Activated naive CD4-positive, alpha-beta T cell treated with anti-CD3 and anti-CD28 coated beads for 36 hours (primary cell): ENCODE measurements around the gene LIPE. TPM values are rescaled to one million over a fixed set of nuclear protein-coding genes. Genes with fewer than 3 reads are reported as not detected.

Source experiments
- CTCF ChIA-PET: fragments of 350-600 bp; sonication (Branson Sonifier 250); formaldehyde crosslinking; loops from one replicate; lab custom pipeline; 2021; ENCODE audit warnings: antibody characterized with exemption; lab: Charles Lee
- DNase-seq: peaks from one replicate; pipeline ENCODE4 v3.0.0-alpha.2; 2020
- H3K27ac Mint-ChIP-seq: one replicate; pipeline ENCODE4 v1.8.0; 2021; ENCODE audit warnings: mild to moderate bottlenecking, mixed read lengths
- H3K27me3 Mint-ChIP-seq: one replicate; pipeline ENCODE4 v1.8.0; 2021; ENCODE audit warnings: low read depth, mixed read lengths
- H3K36me3 Mint-ChIP-seq: one replicate; pipeline ENCODE4 v1.8.0; 2021; ENCODE audit warnings: low read depth, mixed read lengths
- H3K4me1 Mint-ChIP-seq: one replicate; pipeline ENCODE4 v1.8.0; 2021; ENCODE audit warnings: low read depth, mixed read lengths
- H3K4me3 Mint-ChIP-seq: one replicate; pipeline ENCODE4 v1.8.0; 2021; ENCODE audit warnings: mild to moderate bottlenecking, moderate library complexity, mixed read lengths
- H3K9me3 Mint-ChIP-seq: one replicate; pipeline ENCODE4 v1.8.0; 2021; ENCODE audit warnings: mixed read lengths
- intact Hi-C: fragments of 100-400 bp; cut with micrococcal nuclease; formaldehyde crosslinking; loops from one replicate; pipeline ENCODE4 v1.15.1; 2023
- total RNA-seq, 2 experiments: library from RNA; stranded (reverse); gene quantifications; one replicate each; pipeline ENCODE4 v1.2.3, GENCODE V29; 2021

LIPE gene
- total RNA-seq, 2 experiments from 2014 or later: 30.2 to 32.5 TPM

- no peaks in the 10 kb centered on the region for H3K9me3 Mint-ChIP-seq
- DNase-seq: no peak
- H3K27ac Mint-ChIP-seq: peak overlapping the region; percentile 86
- peaks cover 7% of the 10 kb centered on the region for H3K36me3 Mint-ChIP-seq
- peak overlapping the region; percentile 93 for H3K4me3 Mint-ChIP-seq
- H3K27me3 Mint-ChIP-seq: no peaks in the 10 kb centered on the region
- CTCF ChIA-PET: interaction anchor here (1.3 to 3.2 kb wide), 3 partner anchors 11 to 19 kb away, joined by 4 to 15 read pairs (median 12); no protein-coding TSS in a partner anchor
- peaks cover 34% of the 10 kb centered on the region for H3K4me1 Mint-ChIP-seq
- intact Hi-C loops: loop anchor here (2.0 to 5.0 kb wide), 5 partner anchors 95 to 315 kb away; partner anchors contain the start of genes GSK3A and MEGF8
These were observed 4.9 kb downstream of the LIPE start for GRCh38 chr19:42422092-42422900.

GRCh38 chr19:42421591-42422031, 5.6 kb downstream of the LIPE start:
- intact Hi-C loops: loop anchor here (1.0 to 5.0 kb wide), 6 partner anchors 36 to 314 kb away; partner anchors contain the start of genes GSK3A and MEGF8
- Mint-ChIP-seq H3K4me3 (peak overlapping the region; percentile 3), H3K27ac (no peak overlapping the region), H3K4me1 (peaks cover 34% of the 10 kb centered on the region), H3K36me3 (peaks cover 7% of the 10 kb centered on the region), H3K27me3 (no peaks in the 10 kb centered on the region), H3K9me3 (no peaks in the 10 kb centered on the region)
- DNase-seq: no peak
- CTCF ChIA-PET: interaction anchor here (0.7 to 3.2 kb wide), 7 partner anchors 10 to 142 kb away, joined by 3 to 24 read pairs (median 9); partner anchors contain the start of gene CXCL17

- DNase-seq: no peak
- H3K27ac Mint-ChIP-seq: no peak overlapping the region
- intact Hi-C loops: loop anchor here (1.0 to 5.0 kb wide), 3 partner anchors 36 to 314 kb away; partner anchors contain the start of gene MEGF8
- peaks cover 7% of the 10 kb centered on the region for H3K36me3 Mint-ChIP-seq
- H3K4me1 Mint-ChIP-seq: peaks cover 34% of the 10 kb centered on the region
- CTCF ChIA-PET: interaction anchor here (0.7 to 2.9 kb wide), 8 partner anchors 10 to 142 kb away, joined by 3 to 24 read pairs (median 8); partner anchors contain the start of gene CXCL17
- H3K27me3 Mint-ChIP-seq: no peaks in the 10 kb centered on the region
- no peaks in the 10 kb centered on the region for H3K9me3 Mint-ChIP-seq
- no peak overlapping the region for H3K4me3 Mint-ChIP-seq
These were observed 6.1 kb downstream of the LIPE start for GRCh38 chr19:42421101-42421500.

- intact Hi-C loops: loop anchor here (1.0 to 5.0 kb wide), 4 partner anchors 13 to 313 kb away; partner anchors contain the start of gene MEGF8
- CTCF ChIA-PET: interaction anchor here (0.8 to 2.9 kb wide), 13 partner anchors 9 to 596 kb away, joined by 3 to 24 read pairs (median 3); partner anchors contain the start of gene CXCL17
- Mint-ChIP-seq H3K27ac (peak overlapping the region; percentile 1), H3K4me1 (peaks cover 34% of the 10 kb centered on the region), H3K36me3 (peaks cover 7% of the 10 kb centered on the region), H3K4me3 (no peak overlapping the region), H3K9me3 (no peaks in the 10 kb centered on the region), H3K27me3 (no peaks in the 10 kb centered on the region)
- peak; percentile 87 for DNase-seq
These were observed 7.1 kb downstream of the LIPE start for GRCh38 chr19:42420055-42420544.

- no peak overlapping the region for H3K27ac Mint-ChIP-seq
- CTCF ChIA-PET: interaction anchor here (0.8 to 2.9 kb wide), 5 partner anchors 15 to 595 kb away, joined by 4 to 24 read pairs (median 9); partner anchors contain the start of gene CXCL17
- no peaks in the 10 kb centered on the region for H3K27me3 Mint-ChIP-seq
- H3K9me3 Mint-ChIP-seq: no peaks in the 10 kb centered on the region
- H3K36me3 Mint-ChIP-seq: peaks cover 7% of the 10 kb centered on the region
- intact Hi-C loops: no loop called here
- no peak overlapping the region for H3K4me3 Mint-ChIP-seq
- no peak for DNase-seq
- H3K4me1 Mint-ChIP-seq: peaks cover 34% of the 10 kb centered on the region
These were observed 7.9 kb downstream of the LIPE start for GRCh38 chr19:42419309-42419708.

- Mint-ChIP-seq H3K27me3 (no peaks in the 10 kb centered on the region), H3K36me3 (peaks cover 11% of the 10 kb centered on the region), H3K27ac (no peak overlapping the region), H3K4me1 (peaks cover 2% of the 10 kb centered on the region), H3K9me3 (no peaks in the 10 kb centered on the region), H3K4me3 (no peak overlapping the region)
- CTCF ChIA-PET: interaction anchor here (1.8 kb wide), 1 partner anchor 12 kb away, joined by 6 read pairs; no protein-coding TSS in a partner anchor
- DNase-seq: no peak
- intact Hi-C loops: no loop called here
These were observed 14.5 kb downstream of the LIPE start for GRCh38 chr19:42412661-42413076.

GRCh38 chr19:42412227-42412626, 15.0 kb downstream of the LIPE start:
- Mint-ChIP-seq H3K27me3 (no peaks in the 10 kb centered on the region), H3K4me3 (no peak overlapping the region), H3K27ac (no peak overlapping the region), H3K4me1 (peaks cover 2% of the 10 kb centered on the region), H3K9me3 (no peaks in the 10 kb centered on the region), H3K36me3 (peaks cover 11% of the 10 kb centered on the region)
- intact Hi-C loops: no loop called here
- no peak for DNase-seq
- CTCF ChIA-PET: interaction anchor here (1.8 to 2.0 kb wide), 2 partner anchors 8 to 12 kb away, joined by 6 to 9 read pairs; no protein-coding TSS in a partner anchor

- H3K4me1 Mint-ChIP-seq: peaks cover 2% of the 10 kb centered on the region
- intact Hi-C loops: no loop called here
- H3K4me3 Mint-ChIP-seq: no peak overlapping the region
- no peaks in the 10 kb centered on the region for H3K9me3 Mint-ChIP-seq
- CTCF ChIA-PET: interaction anchor here (2.0 to 2.4 kb wide), 2 partner anchors 9 to 11 kb away, joined by 6 to 9 read pairs; no protein-coding TSS in a partner anchor
- no peak overlapping the region for H3K27ac Mint-ChIP-seq
- no peaks in the 10 kb centered on the region for H3K27me3 Mint-ChIP-seq
- DNase-seq: no peak
- peaks cover 15% of the 10 kb centered on the region for H3K36me3 Mint-ChIP-seq
These were observed 15.5 kb downstream of the LIPE start for GRCh38 chr19:42411581-42412178.

GRCh38 chr19:42410371-42410770, 16.8 kb downstream of the LIPE start:
- no peak for DNase-seq
- peaks cover 2% of the 10 kb centered on the region for H3K4me1 Mint-ChIP-seq
- intact Hi-C loops: no loop called here
- H3K9me3 Mint-ChIP-seq: no peaks in the 10 kb centered on the region
- no peak overlapping the region for H3K4me3 Mint-ChIP-seq
- no peak overlapping the region for H3K27ac Mint-ChIP-seq
- CTCF ChIA-PET: interaction anchor here (0.6 to 2.4 kb wide), 3 partner anchors 10 to 1115 kb away, joined by 3 to 9 read pairs (median 6); no protein-coding TSS in a partner anchor
- peaks cover 19% of the 10 kb centered on the region for H3K36me3 Mint-ChIP-seq
- no peaks in the 10 kb centered on the region for H3K27me3 Mint-ChIP-seq

- Mint-ChIP-seq H3K27ac (no peak overlapping the region), H3K9me3 (no peaks in the 10 kb centered on the region), H3K27me3 (no peaks in the 10 kb centered on the region), H3K4me3 (no peak overlapping the region), H3K4me1 (peaks cover 2% of the 10 kb centered on the region), H3K36me3 (peaks cover 23% of the 10 kb centered on the region)
- intact Hi-C loops: no loop called here
- CTCF ChIA-PET: interaction anchor here (2.4 kb wide), 1 partner anchor 9 kb away, joined by 6 read pairs; no protein-coding TSS in a partner anchor
- no peak for DNase-seq
These were observed 17.7 kb downstream of the LIPE start for GRCh38 chr19:42409477-42409876.

GRCh38 chr19:42407816-42408175, 19.4 kb downstream of the LIPE start:
- Mint-ChIP-seq H3K4me3 (no peak overlapping the region), H3K27ac (no peak overlapping the region)
- CTCF ChIA-PET: interaction anchor here (1.1 kb wide), 1 partner anchor 379 kb away, joined by 3 read pairs; no protein-coding TSS in a partner anchor

More at GRCh38 chr19:42407816-42408175, 19.4 kb downstream of the LIPE start:
- no peaks in the 10 kb centered on the region for H3K27me3 Mint-ChIP-seq
- H3K36me3 Mint-ChIP-seq: peaks cover 25% of the 10 kb centered on the region
- DNase-seq: no peak
- no peaks in the 10 kb centered on the region for H3K4me1 Mint-ChIP-seq
- no peaks in the 10 kb centered on the region for H3K9me3 Mint-ChIP-seq
- intact Hi-C loops: no loop called here
